Suprapubic skin (tissue), 4 donors: ENCODE measurements around the gene MMP17. TPM values are rescaled to one million over a fixed set of nuclear protein-coding genes. Genes with fewer than 3 reads are reported as not detected.

Experiments
- DNase-seq, 2 donors: peaks; one replicate each; pipeline ENCODE4 v3.0.0-alpha.2; 2019; ENCODE audit warnings: low spot score in 2 of 2
- H3K27ac ChIP-seq: fragments of 200-600 bp; sonication (generic); one replicate; pipeline ENCODE4 v1.5.1; 2019
- H3K27me3 ChIP-seq: fragments of 200-600 bp; sonication (generic); one replicate; pipeline ENCODE4 v1.5.1; 2019
- H3K36me3 ChIP-seq: fragments of 200-600 bp; sonication (generic); one replicate; pipeline ENCODE4 v1.5.1; 2019
- H3K4me1 ChIP-seq: fragments of 200-600 bp; sonication (generic); one replicate; pipeline ENCODE4 v1.5.1; 2019
- H3K4me3 ChIP-seq: fragments of 200-600 bp; sonication (generic); one replicate; pipeline ENCODE4 v1.5.1; 2019; ENCODE audit warnings: mild to moderate bottlenecking
- H3K9me3 ChIP-seq: fragments of 200-600 bp; sonication (generic); one replicate; pipeline ENCODE4 v1.5.1; 2019
- CTCF ChIP-seq, 2 donors: fragments of 200-600 bp in 1 of 2; fragments of 450-650 bp in 1 of 2; sonication (generic) in 1 of 2; IDR thresholded peaks; one replicate each; pipeline ENCODE4 v1.5.1; 2016 to 2019; ENCODE audit warnings: antibody characterized with exemption in 2 of 2, mild to moderate bottlenecking in 1 of 2, moderate library complexity in 1 of 2
- EP300 ChIP-seq: sonication (generic); formaldehyde crosslinking; IDR thresholded peaks from one replicate; pipeline ENCODE4 v1.6.1; 2017; ENCODE audit warnings: antibody characterized with exemption
- POLR2A ChIP-seq, 2 donors: fragments of 450-650 bp; IDR thresholded peaks; one replicate each; pipeline ENCODE4 v1.6.1; 2017; ENCODE audit warnings: antibody characterized with exemption in 2 of 2, mild to moderate bottlenecking in 2 of 2, moderate library complexity in 2 of 2
- POLR2AphosphoS5 ChIP-seq, 3 donors: sonication (generic); formaldehyde crosslinking; IDR thresholded peaks; one replicate each; pipeline ENCODE4 v1.6.1; 2017; ENCODE audit warnings: antibody characterized with exemption in 3 of 3
- WGBS: methylation state at CpG from one replicate; pipeline ENCODE4 v1.1.5; 2018; 5-methylcytosine and 5-hydroxymethylcytosine counted together
- total RNA-seq, 4 donors: library from RNA; depleted of rRNA; stranded (reverse); fragments of >200 nt; gene quantifications; one replicate each; pipeline ENCODE4 v1.1.0, GENCODE V29; 2016

MMP17 gene
- total RNA-seq, 4 donors from 2014 or later: 3.0 to 10.1 (median 5.6) TPM

GRCh38 chr12:131844656-131845055 lies 16.5 kb downstream of the MMP17 start:
- H3K9me3 ChIP-seq: no peaks in the 10 kb centered on the region
- H3K36me3 ChIP-seq: peaks cover 20% of the 10 kb centered on the region
- H3K27ac ChIP-seq: no peak overlapping the region
- H3K4me3 ChIP-seq: no peak overlapping the region
- TF ChIP-seq POLR2AphosphoS5 (IDR thresholded peaks at IDR 0.05) (no peak), CTCF (IDR thresholded peaks at IDR 0.05) (no peak), POLR2A (IDR thresholded peaks at IDR 0.05) (no peak), EP300 (no peak)
- no peaks in the 10 kb centered on the region for H3K4me1 ChIP-seq
- no peak for DNase-seq
- WGBS: 93% methylated on average over 11 of the region's 25 CpGs
- H3K27me3 ChIP-seq: no peaks in the 10 kb centered on the region

GRCh38 chr12:131845121-131845520 lies 16.9 kb downstream of the MMP17 start:
- H3K27ac ChIP-seq: no peak overlapping the region
- no peaks in the 10 kb centered on the region for H3K4me1 ChIP-seq
- peaks cover 19% of the 10 kb centered on the region for H3K36me3 ChIP-seq
- no peaks in the 10 kb centered on the region for H3K27me3 ChIP-seq
- no peak overlapping the region for H3K4me3 ChIP-seq
- 93% methylated on average over 24 of the region's 29 CpGs for WGBS
- H3K9me3 ChIP-seq: no peaks in the 10 kb centered on the region
- TF ChIP-seq POLR2A (IDR thresholded peaks at IDR 0.05) (no peak), POLR2AphosphoS5 (IDR thresholded peaks at IDR 0.05) (no peak), EP300 (no peak), CTCF (IDR thresholded peaks at IDR 0.05) (no peak)
- no peak for DNase-seq

- H3K4me1 ChIP-seq: no peaks in the 10 kb centered on the region
- no peak overlapping the region for H3K27ac ChIP-seq
- TF ChIP-seq POLR2A (IDR thresholded peaks at IDR 0.05) (no peak), POLR2AphosphoS5 (IDR thresholded peaks at IDR 0.05) (no peak)
- H3K36me3 ChIP-seq: peaks cover 2% of the 10 kb centered on the region
- no peak overlapping the region for H3K4me3 ChIP-seq
- WGBS: 89% methylated on average over 6 of the region's 10 CpGs
- H3K9me3 ChIP-seq: no peaks in the 10 kb centered on the region
- peaks cover 3% of the 10 kb centered on the region for H3K27me3 ChIP-seq
- DNase-seq: no peak
Observed at GRCh38 chr12:131847456-131847855, 19.3 kb downstream of the MMP17 start.

GRCh38 chr12:131848753-131849152 lies 20.6 kb downstream of the MMP17 start:
- no peak for TF ChIP-seq POLR2AphosphoS5 (IDR thresholded peaks at IDR 0.05)
- TF ChIP-seq EP300: no peak
- no peak for TF ChIP-seq POLR2A (IDR thresholded peaks at IDR 0.05)
- no peak for TF ChIP-seq CTCF (IDR thresholded peaks at IDR 0.05)
- peaks cover 2% of the 10 kb centered on the region for H3K36me3 ChIP-seq
- no peaks in the 10 kb centered on the region for H3K9me3 ChIP-seq
- 93% methylated on average over 15 of the region's 24 CpGs for WGBS
- H3K27ac ChIP-seq: no peak overlapping the region
- H3K4me3 ChIP-seq: no peak overlapping the region
- DNase-seq: no peak
- H3K4me1 ChIP-seq: peaks cover 6% of the 10 kb centered on the region
- H3K27me3 ChIP-seq: peaks cover 3% of the 10 kb centered on the region

GRCh38 chr12:131849700-131850553 lies 21.7 kb downstream of the MMP17 start:
- no peak for DNase-seq
- Histone ChIP-seq H3K27me3 (peaks cover 3% of the 10 kb centered on the region), H3K27ac (no peak overlapping the region), H3K4me1 (peaks cover 6% of the 10 kb centered on the region), H3K4me3 (no peak overlapping the region), H3K9me3 (no peaks in the 10 kb centered on the region), H3K36me3 (peaks cover 2% of the 10 kb centered on the region)
- no peak for TF ChIP-seq EP300
- no peak for TF ChIP-seq CTCF (IDR thresholded peaks at IDR 0.05)
- no peak for TF ChIP-seq POLR2A (IDR thresholded peaks at IDR 0.05)
- TF ChIP-seq POLR2AphosphoS5 (IDR thresholded peaks at IDR 0.05): no peak
- WGBS: 69% methylated on average over 17 of the region's 47 CpGs
